Measurements from ENCODE around the gene AUTS2. TPM values are rescaled to one million over a fixed set of nuclear protein-coding genes. Genes with fewer than 3 reads are reported as not detected.

AUTS2 gene
- total RNA-seq, 1 experiment from 2014 or later, result 13.9 TPM

- DNase-seq (ENCODE audit: low read depth), result no peak
Measured at GRCh38 chr7:70116244-70116643, 518.0 kb downstream of the AUTS2 start.

GRCh38 chr7:70116867-70117266 is 518.6 kb downstream of the AUTS2 start:
- no peak for DNase-seq (ENCODE audit: low read depth)

GRCh38 chr7:70120851-70121250 is 522.6 kb downstream of the AUTS2 start:
- no peak for DNase-seq (ENCODE audit: low read depth)

- DNase-seq (ENCODE audit: low read depth), result peak; percentile 57
Measured at GRCh38 chr7:70131817-70132216, 533.5 kb downstream of the AUTS2 start.

DNA sequence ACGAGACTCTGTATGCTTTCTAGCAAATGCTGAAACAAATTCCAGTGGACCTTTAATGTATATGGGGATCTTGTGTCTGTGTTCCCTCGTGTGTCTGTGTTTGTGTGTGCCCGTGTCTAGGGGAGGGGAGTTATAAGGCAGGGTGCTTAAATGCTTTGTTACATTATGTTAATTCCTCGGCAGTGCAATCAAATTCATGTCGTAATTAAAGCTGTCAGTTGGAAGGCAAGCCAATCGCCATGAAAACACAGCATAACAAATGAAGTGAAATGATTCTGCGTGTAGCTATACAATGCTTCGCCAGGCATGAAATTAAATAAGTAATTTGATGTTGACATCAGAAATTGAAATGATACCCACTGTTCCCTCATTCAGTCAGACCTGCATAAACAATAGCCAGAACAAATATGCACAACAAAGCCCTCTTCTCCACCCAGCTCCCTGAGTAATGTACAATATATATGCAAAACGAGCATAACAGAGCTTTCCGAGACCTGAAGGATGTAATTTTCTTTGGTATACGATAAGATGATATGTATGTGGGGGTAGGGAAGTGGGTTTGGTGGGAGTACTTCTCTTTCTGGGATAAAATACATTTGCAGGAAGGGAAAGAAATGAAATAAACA is 534.1 kb downstream of the AUTS2 start:
- DNase-seq (ENCODE audit: low read depth), result no peak

GRCh38 chr7:70132852-70133690 is 534.8 kb downstream of the AUTS2 start:
- DNase-seq (ENCODE audit: low read depth), result peak; percentile 19

- DNase-seq (ENCODE audit: low read depth), result peak; percentile 54
Measured at GRCh38 chr7:70134029-70134770, 535.9 kb downstream of the AUTS2 start.

GRCh38 chr7:70135656-70136055 is 537.4 kb downstream of the AUTS2 start:
- no peak for DNase-seq (ENCODE audit: low read depth)

- no peak for DNase-seq (ENCODE audit: low read depth)
Measured at GRCh38 chr7:70137126-70137525, 538.9 kb downstream of the AUTS2 start.

- no peak for DNase-seq (ENCODE audit: low read depth)
Measured at GRCh38 chr7:70142247-70142932, 544.1 kb downstream of the AUTS2 start.

DNA sequence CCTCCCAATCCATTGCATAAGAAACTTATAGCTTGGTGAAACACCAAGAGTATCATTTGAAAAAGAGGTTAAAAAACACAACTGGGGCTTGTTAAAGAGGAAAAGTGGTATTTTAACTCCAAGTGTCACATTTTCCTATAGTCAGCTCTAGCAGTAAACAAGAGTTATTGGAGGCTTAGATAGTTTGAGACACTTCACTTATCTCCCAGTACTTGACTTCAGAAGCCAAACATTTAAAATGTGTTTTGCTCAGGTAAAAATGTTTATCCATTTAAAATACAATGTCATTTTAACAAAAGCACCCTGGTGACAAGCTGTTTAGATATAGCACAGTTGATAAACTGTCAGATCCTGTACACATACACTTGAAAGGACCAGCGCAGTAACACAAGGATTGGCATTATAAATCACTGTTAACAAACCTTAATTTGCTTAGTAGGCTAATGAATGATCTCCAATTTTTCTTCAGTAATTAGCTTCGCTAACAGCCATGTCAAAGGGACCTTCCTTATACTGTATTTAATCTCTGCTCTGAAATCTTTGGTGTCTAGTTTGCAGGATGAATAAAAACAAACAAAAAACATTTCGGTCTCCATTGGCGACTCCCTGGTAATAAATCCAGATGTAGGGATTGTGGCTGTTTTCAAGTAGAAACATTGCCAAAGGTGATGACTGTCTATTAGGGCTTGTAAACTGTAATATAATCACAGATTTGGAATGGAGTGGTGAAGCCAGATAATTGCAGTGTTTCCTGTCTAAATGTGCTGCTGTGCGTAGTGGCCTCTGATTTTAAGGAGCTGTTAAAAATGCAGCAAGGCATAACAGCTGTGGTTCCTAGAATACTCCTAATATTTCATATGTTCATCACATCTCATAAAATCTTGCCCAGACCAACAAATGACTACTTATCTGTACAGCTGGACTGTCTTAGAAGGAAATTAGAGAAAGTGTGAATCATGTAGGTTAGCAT is 545.1 kb downstream of the AUTS2 start:
- DNase-seq (ENCODE audit: low read depth), result peak; percentile 75

DNA sequence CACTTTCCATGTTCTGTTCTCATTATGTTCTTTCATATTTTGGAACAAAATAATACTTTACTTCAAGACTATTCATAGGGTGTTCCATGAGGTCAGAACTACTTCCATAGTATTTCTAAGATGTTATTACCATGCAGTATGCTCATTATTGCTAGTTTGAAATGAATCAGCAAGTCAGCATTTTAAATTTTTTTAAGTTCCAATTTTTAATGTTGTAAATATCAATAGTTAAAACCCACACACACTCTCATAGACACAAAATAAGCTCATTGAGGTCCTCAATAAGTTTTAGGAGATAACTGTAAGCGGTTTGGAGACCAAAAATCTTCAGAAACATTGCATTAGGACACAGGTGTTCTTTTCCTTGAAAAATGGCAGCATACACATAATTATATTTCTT is 550.7 kb downstream of the AUTS2 start:
- no peak for DNase-seq (ENCODE audit: low read depth)

GRCh38 chr7:70152313-70152712 is 554.0 kb downstream of the AUTS2 start:
- DNase-seq (ENCODE audit: low read depth), result no peak

- DNase-seq (ENCODE audit: low read depth), result no peak
Measured at GRCh38 chr7:70153933-70154332, 555.7 kb downstream of the AUTS2 start.

DNA sequence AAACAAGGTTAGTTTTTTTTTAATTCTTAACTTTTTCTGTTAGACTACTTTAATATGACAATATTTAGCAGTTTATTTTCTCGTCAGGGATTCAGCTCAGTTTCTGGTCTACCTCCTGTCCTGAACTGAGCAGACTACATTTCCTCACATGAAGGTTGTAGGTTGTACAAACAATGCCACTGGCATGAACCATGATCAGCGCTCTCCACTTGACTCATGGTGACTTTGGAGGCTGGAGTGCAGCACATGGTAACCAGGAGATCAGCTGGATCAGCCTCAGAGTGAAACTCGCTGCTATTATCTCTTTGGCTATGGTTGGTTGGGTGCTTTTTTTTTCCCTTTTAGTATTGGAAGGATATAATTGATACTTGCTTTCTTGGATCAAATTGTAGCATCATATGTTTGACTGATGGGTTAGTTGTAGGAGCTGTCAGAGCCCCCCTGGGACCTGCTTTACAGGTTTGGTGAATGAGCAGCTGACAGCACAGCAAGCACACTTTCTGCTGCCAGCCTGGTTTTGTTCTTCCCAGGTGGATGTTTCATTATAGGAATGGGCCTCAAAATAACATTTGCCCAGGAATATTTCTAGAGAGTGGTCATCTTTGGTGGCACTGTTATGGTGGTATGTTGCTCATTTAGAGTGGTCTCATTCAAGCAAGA is 556.4 kb downstream of the AUTS2 start:
- DNase-seq (ENCODE audit: low read depth), result peak; percentile 26

DNA sequence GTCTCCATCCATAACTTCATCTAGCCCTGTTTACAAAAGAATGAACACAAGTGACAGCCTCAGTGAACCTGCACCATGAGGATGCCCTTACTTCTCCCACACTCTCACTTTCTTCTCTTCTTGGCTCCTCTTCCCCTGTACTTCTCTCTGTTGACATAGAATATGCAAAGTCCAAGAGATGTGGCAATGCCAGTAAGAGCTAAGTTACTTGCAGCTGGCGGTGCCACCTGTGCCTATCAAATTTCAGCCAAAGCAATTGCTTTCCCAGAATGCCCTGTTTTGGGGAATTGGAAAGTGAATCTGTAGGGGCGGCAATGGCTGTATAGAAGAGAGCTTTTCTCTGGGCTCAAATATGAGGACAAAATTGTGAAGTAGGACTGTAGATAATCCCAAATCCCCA is 557.8 kb downstream of the AUTS2 start:
- DNase-seq (ENCODE audit: low read depth), result no peak

DNA sequence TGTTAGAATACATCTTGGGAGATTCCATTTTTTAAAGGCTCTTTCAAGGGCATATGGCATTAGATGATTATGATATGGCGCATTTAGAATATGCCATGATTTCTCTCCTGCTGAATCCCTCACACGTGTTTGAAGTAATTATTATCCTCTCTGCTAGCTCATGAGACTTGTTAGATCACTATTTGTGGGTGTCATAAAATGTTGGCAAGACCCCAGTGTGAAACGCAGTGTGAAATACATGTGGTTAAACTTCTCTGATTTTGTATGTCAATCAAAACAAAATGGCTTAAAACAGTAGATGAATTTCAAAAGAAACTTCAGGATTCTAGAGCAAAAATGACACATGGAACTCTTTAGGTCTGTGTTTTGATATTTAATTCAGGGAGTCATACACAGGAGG is 560.8 kb downstream of the AUTS2 start:
- no peak for DNase-seq (ENCODE audit: low read depth)

DNA sequence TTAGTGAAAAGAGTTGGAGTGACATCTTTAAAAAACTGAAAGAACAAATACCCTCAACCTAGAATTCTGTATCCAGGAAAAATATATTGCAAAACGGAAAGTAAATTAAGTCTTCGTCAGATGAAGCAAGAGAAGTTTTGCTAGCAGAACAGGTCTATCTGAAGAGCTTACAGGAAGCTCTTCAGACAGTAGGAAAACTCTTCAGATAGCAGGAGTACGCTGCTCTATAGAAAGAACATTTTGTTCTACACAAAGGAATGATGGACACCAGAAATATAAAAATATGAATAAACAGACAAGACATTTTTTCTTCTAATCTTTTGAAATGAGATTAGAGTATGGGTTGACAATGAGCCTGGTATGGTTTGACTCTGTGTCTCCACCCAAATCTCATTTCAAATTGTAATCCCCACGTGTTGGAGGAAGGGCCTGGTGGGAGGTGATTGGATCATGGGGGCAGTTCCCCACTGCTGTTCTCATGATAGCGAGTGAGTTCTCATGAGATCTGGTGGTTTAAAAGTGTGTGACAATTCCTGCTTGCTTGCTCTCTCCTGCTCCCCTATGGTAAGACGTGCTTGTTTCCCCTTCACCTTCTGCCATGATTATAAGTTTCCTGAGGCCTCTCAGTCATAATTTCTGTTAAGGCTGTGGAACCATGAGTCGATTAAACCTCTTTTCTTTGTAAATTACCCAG is 567.3 kb downstream of the AUTS2 start:
- DNase-seq (ENCODE audit: low read depth), result no peak

DNA sequence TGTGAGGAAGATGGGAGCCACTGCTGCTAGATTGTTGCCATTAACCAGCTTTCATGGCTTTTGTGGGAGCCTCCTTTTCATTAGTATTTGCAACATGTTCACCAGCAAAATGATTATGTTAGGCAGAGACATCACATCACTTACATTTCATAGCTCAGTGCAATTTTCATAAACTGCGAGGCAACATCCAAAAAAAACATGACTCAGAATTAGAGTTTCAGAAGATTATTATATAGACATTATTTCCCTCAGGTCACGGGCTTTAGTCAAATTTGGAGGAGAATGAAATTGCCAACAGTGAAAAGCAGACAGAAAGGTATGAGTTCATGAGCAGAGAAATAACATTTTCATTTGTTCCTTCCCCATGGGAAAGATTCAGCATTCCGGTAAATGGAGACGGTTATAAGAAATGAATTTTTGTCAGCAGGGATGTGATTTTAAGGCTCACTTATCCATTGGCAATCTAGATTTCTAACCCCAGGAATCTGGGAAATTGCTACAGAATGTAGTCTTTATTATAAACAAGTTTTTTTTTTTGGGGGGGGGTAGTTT is 573.2 kb downstream of the AUTS2 start:
- no peak for DNase-seq (ENCODE audit: low read depth)
